Large intestine (tissue), 3 donors: ENCODE results near the gene C1QTNF8. TPM values are rescaled to one million over a fixed set of nuclear protein-coding genes. Genes with fewer than 3 reads are reported as not detected.

Source experiments
- DNase-seq, 2 donors: peaks; one replicate each; pipeline versions ENCODE4 v3.0.0 to v3.0.0-alpha.2; 2013
- H3K27ac ChIP-seq: one replicate; pipeline ENCODE4 v1.5.1; 2013; ENCODE audit warnings: low read length
- H3K27me3 ChIP-seq: 2 replicates; pipeline ENCODE4 v1.6.1; 2013; ENCODE audit warnings: low read length; ENCODE audit not compliant: control insufficient read depth, insufficient read depth
- H3K36me3 ChIP-seq: 2 replicates; pipeline ENCODE4 v1.6.1; 2013; ENCODE audit warnings: low read length; ENCODE audit not compliant: control insufficient read depth, insufficient read depth
- H3K4me1 ChIP-seq: one replicate; pipeline ENCODE4 v1.6.1; 2013; ENCODE audit warnings: low read length; ENCODE audit not compliant: control insufficient read depth, insufficient read depth
- H3K4me3 ChIP-seq: one replicate; pipeline ENCODE4 v1.5.1; 2013; ENCODE audit warnings: low read length
- H3K9me3 ChIP-seq: one replicate; pipeline ENCODE4 v1.6.1; 2013; ENCODE audit warnings: mild to moderate bottlenecking, low read depth, low read length, moderate library complexity; ENCODE audit not compliant: control insufficient read depth
- WGBS: methylation state at CpG from one replicate; pipeline ENCODE4 v1.1.5; 2013; ENCODE audit warnings: low lambda C conversion rate; ENCODE audit not compliant: insufficient coverage; 5-methylcytosine and 5-hydroxymethylcytosine counted together
- polyA plus RNA-seq: library from polyadenylated mRNA; unstranded; fragments of 120-200 nt; gene quantifications from one replicate; pipeline ENCODE4 v1.2.1, GENCODE V29; 2013

Gene C1QTNF8
- polyA plus RNA-seq, 1 donor, result 0.03 TPM

- Histone ChIP-seq H3K9me3 (peaks cover 1% of the 10 kb centered on the region), H3K4me3 (no peak overlapping the region), H3K36me3 (no peaks in the 10 kb centered on the region), H3K27me3 (peaks cover 38% of the 10 kb centered on the region), H3K4me1 (peaks cover 7% of the 10 kb centered on the region), H3K27ac (no peak overlapping the region)
- WGBS, result no CpG with 5 or more reads among the region's 25 CpGs
- no peak for DNase-seq
Measured at GRCh38 chr16:1101133-1101532, 5.1 kb upstream of the C1QTNF8 start.

GRCh38 chr16:1100084-1100800, 4.2 kb upstream of the C1QTNF8 start:
- Histone ChIP-seq H3K9me3 (no peaks in the 10 kb centered on the region), H3K27me3 (peaks cover 38% of the 10 kb centered on the region), H3K4me1 (peaks cover 7% of the 10 kb centered on the region), H3K27ac (no peak overlapping the region), H3K36me3 (no peaks in the 10 kb centered on the region), H3K4me3 (no peak overlapping the region)
- no peak for DNase-seq
- no CpG with 5 or more reads among the region's 21 CpGs for WGBS

- Histone ChIP-seq H3K9me3 (no peaks in the 10 kb centered on the region), H3K4me1 (peaks cover 7% of the 10 kb centered on the region), H3K27ac (no peak overlapping the region), H3K27me3 (peaks cover 38% of the 10 kb centered on the region), H3K36me3 (no peaks in the 10 kb centered on the region), H3K4me3 (no peak overlapping the region)
- no CpG with 5 or more reads among the region's 35 CpGs for WGBS
- no peak for DNase-seq
Measured at GRCh38 chr16:1099189-1100083, 3.4 kb upstream of the C1QTNF8 start.

- WGBS, result no CpG with 5 or more reads among the region's 34 CpGs
- H3K27ac ChIP-seq, result no peak overlapping the region
- no peak for DNase-seq
- H3K36me3 ChIP-seq, result no peaks in the 10 kb centered on the region
- peaks cover 30% of the 10 kb centered on the region for H3K27me3 ChIP-seq
- peaks cover 2% of the 10 kb centered on the region for H3K9me3 ChIP-seq
- peaks cover 6% of the 10 kb centered on the region for H3K4me1 ChIP-seq
- H3K4me3 ChIP-seq, result no peak overlapping the region
Measured at GRCh38 chr16:1098266-1098991, 2.4 kb upstream of the C1QTNF8 start.

- Histone ChIP-seq H3K36me3 (no peaks in the 10 kb centered on the region), H3K27ac (no peak overlapping the region), H3K4me3 (no peak overlapping the region), H3K27me3 (peaks cover 24% of the 10 kb centered on the region), H3K4me1 (peaks cover 4% of the 10 kb centered on the region), H3K9me3 (peaks cover 3% of the 10 kb centered on the region)
- DNase-seq, result no peak
- no CpG with 5 or more reads among the region's 23 CpGs for whole genome bisulfite sequencing
Measured at GRCh38 chr16:1097800-1098199, 1.8 kb upstream of the C1QTNF8 start.

GRCh38 chr16:1097156-1097555, 1.1 kb upstream of the C1QTNF8 start:
- H3K36me3 ChIP-seq, result no peaks in the 10 kb centered on the region
- no peak overlapping the region for H3K4me3 ChIP-seq
- H3K27me3 ChIP-seq, result peaks cover 24% of the 10 kb centered on the region
- no peak for DNase-seq
- no peak overlapping the region for H3K27ac ChIP-seq
- peaks cover 3% of the 10 kb centered on the region for H3K9me3 ChIP-seq
- H3K4me1 ChIP-seq, result peaks cover 4% of the 10 kb centered on the region
- WGBS, result no CpG with 5 or more reads among the region's 18 CpGs

GRCh38 chr16:1095450-1096168, 435 bp downstream of the C1QTNF8 start:
- H3K27me3 ChIP-seq, result peaks cover 15% of the 10 kb centered on the region
- H3K9me3 ChIP-seq, result peaks cover 3% of the 10 kb centered on the region
- H3K27ac ChIP-seq, result no peak overlapping the region
- no peak for DNase-seq
- peaks cover 14% of the 10 kb centered on the region for H3K4me1 ChIP-seq
- no CpG with 5 or more reads among the region's 16 CpGs for WGBS
- H3K4me3 ChIP-seq, result no peak overlapping the region
- H3K36me3 ChIP-seq, result no peaks in the 10 kb centered on the region

GRCh38 chr16:1094601-1095449, 1.2 kb downstream of the C1QTNF8 start:
- no CpG with 5 or more reads among the region's 29 CpGs for WGBS

GRCh38 chr16:1094124-1094479, 1.9 kb downstream of the C1QTNF8 start:
- Histone ChIP-seq H3K4me1 (peaks cover 17% of the 10 kb centered on the region), H3K9me3 (peaks cover 3% of the 10 kb centered on the region), H3K36me3 (no peaks in the 10 kb centered on the region), H3K27me3 (peaks cover 1% of the 10 kb centered on the region), H3K4me3 (no peak overlapping the region), H3K27ac (no peak overlapping the region)
- DNase-seq, result no peak
- no CpG with 5 or more reads among the region's 13 CpGs for WGBS

More at GRCh38 chr16:1094601-1095449, 1.2 kb downstream of the C1QTNF8 start:
- no peak for DNase-seq
- H3K36me3 ChIP-seq, result no peaks in the 10 kb centered on the region
- peaks cover 8% of the 10 kb centered on the region for H3K27me3 ChIP-seq
- H3K4me1 ChIP-seq, result peaks cover 12% of the 10 kb centered on the region
- H3K27ac ChIP-seq, result no peak overlapping the region
- H3K4me3 ChIP-seq, result no peak overlapping the region
- H3K9me3 ChIP-seq, result peaks cover 3% of the 10 kb centered on the region
